H1 (cell line): ENCODE results near the gene DYRK1A. TPM values are rescaled to one million over a fixed set of nuclear protein-coding genes. Genes with fewer than 3 reads are reported as not detected.

Source experiments
- CTCF ChIA-PET: fragments of 300-600 bp; sonication (Branson Sonifier 250); formaldehyde crosslinking; loops from one replicate; lab custom pipeline; 2021; ENCODE audit not compliant: partially characterized antibody; lab: Charles Lee
- POLR2A ChIA-PET: fragments of 300-600 bp; sonication (Branson Sonifier 250); formaldehyde crosslinking; loops from one replicate; lab custom pipeline; 2021; ENCODE audit warnings: inconsistent platforms; ENCODE audit not compliant: partially characterized antibody; lab: Charles Lee
- DNase-seq, 2 experiments: peaks; one replicate each; pipeline versions ENCODE4 v3.0.0 to v3.0.0-alpha.2; 2010 to 2022; ENCODE audit warnings: low spot score in 2 of 2, low read depth in 1 of 2, mixed read lengths in 1 of 2
- FAIRE-seq: peaks from 2 replicates; lab custom pipeline; 2011; peaks lifted over from hg19 to GRCh38; lab: Jason Lieb, UNC
- H2AFZ ChIP-seq: 2 replicates; pipeline ENCODE4 v1.8.1; 2012; ENCODE audit warnings: low read length, inconsistent platforms
- H2AK5ac ChIP-seq: 2 replicates; pipeline ENCODE4 v1.6.1; 2013; ENCODE audit warnings: low read depth, low read length
- H2BK120ac ChIP-seq: replicated peaks from 2 replicates; pipeline ENCODE3; 2013; ENCODE audit warnings: low read depth, low read length, inconsistent platforms
- H2BK12ac ChIP-seq: 2 replicates; pipeline ENCODE4 v1.6.1; 2013; ENCODE audit warnings: low read depth, low read length
- H2BK15ac ChIP-seq: 2 replicates; pipeline ENCODE4 v1.6.1; 2013; ENCODE audit warnings: low read length
- H2BK20ac ChIP-seq: 2 replicates; pipeline ENCODE4 v1.6.1; 2013; ENCODE audit warnings: low read length
- H2BK5ac ChIP-seq: 2 replicates; pipeline ENCODE4 v1.6.1; 2013; ENCODE audit warnings: low read depth, low read length
- H3K14ac ChIP-seq: 2 replicates; pipeline ENCODE4 v1.6.1; 2013; ENCODE audit warnings: inconsistent platforms; ENCODE audit not compliant: insufficient read length
- H3K18ac ChIP-seq: 2 replicates; pipeline ENCODE4 v1.6.1; 2013; ENCODE audit warnings: low read length; ENCODE audit errors: extremely low read depth
- H3K23ac ChIP-seq: 2 replicates; pipeline ENCODE4 v1.6.1; 2013; ENCODE audit warnings: inconsistent platforms; ENCODE audit not compliant: insufficient read length
- H3K23me2 ChIP-seq: 2 replicates; pipeline ENCODE4 v1.6.1; 2013; ENCODE audit warnings: low read depth, low read length
- H3K27ac ChIP-seq: 2 replicates; pipeline ENCODE4 v1.6.1; 2011; ENCODE audit warnings: low read depth, low read length, inconsistent platforms
- H3K27me3 ChIP-seq, 4 experiments: replicated peaks in 1 of 4; 1 replicate in 1 of 4; 2 replicates in 3 of 4; pipeline versions ENCODE4 v1.6.1 to v1.8.1; 2011 to 2013; ENCODE audit warnings: low read length in 3 of 4, mild to moderate bottlenecking in 3 of 4, inconsistent platforms in 2 of 4, mixed read lengths in 2 of 4, moderate library complexity in 1 of 4; ENCODE audit not compliant: control insufficient read depth in 3 of 4, insufficient read depth in 3 of 4; ENCODE audit errors: extremely low read depth in 1 of 4
- H3K36me3 ChIP-seq, 4 experiments: 2 replicates each; pipeline versions ENCODE4 v1.6.1 to v1.8.1; 2011 to 2013; ENCODE audit warnings: mild to moderate bottlenecking in 4 of 4, low read length in 3 of 4, moderate library complexity in 2 of 4, control low read depth in 1 of 4, inconsistent platforms in 1 of 4; ENCODE audit not compliant: insufficient read depth in 4 of 4, control insufficient read depth in 2 of 4
- H3K4ac ChIP-seq: replicated peaks from 2 replicates; pipeline ENCODE3; 2013; ENCODE audit warnings: low read length, low read depth, mixed read lengths, inconsistent platforms; ENCODE audit not compliant: insufficient read length
- H3K4me1 ChIP-seq, 4 experiments: replicated peaks in 1 of 4; 1 replicate in 1 of 4; 2 replicates in 3 of 4; pipeline versions ENCODE4 v1.6.1 to v1.8.1; 2011 to 2013; ENCODE audit warnings: low read length in 3 of 4, inconsistent platforms in 2 of 4, mixed read lengths in 1 of 4; ENCODE audit not compliant: insufficient read depth in 4 of 4, control insufficient read depth in 3 of 4
- H3K4me2 ChIP-seq, 2 experiments: 2 replicates each; pipeline versions ENCODE4 v1.6.1 to v1.8.1; 2011 to 2013; ENCODE audit warnings: low read depth in 2 of 2, low read length in 2 of 2, control low read depth in 1 of 2, inconsistent platforms in 1 of 2, mild to moderate bottlenecking in 1 of 2; ENCODE audit not compliant: insufficient read depth in 1 of 2
- H3K4me3 ChIP-seq, 4 experiments: fragments of 200-600, 300-600 bp in 1 of 4; sonication (generic), shearing (Covaris generic), sonication (Bioruptor Twin) in 1 of 4; 2 replicates each; pipeline versions ENCODE4 v1.5.1 to v1.8.1; 2011 to 2016; ENCODE audit warnings: low read length in 4 of 4, low read depth in 3 of 4, control low read depth in 2 of 4, inconsistent platforms in 2 of 4, mild to moderate bottlenecking in 2 of 4, mixed read lengths in 1 of 4, moderate library complexity in 1 of 4; ENCODE audit not compliant: insufficient read depth in 2 of 4; ENCODE audit errors: extremely low read depth in 1 of 4
- H3K56ac ChIP-seq: replicated peaks from 2 replicates; pipeline ENCODE3; 2013; ENCODE audit warnings: low read depth, mild to moderate bottlenecking, mixed read lengths, low read length, inconsistent platforms; ENCODE audit not compliant: insufficient read length
- H3K79me1 ChIP-seq: 2 replicates; pipeline ENCODE4 v1.6.1; 2013; ENCODE audit warnings: low read depth, low read length, control low read depth
- H3K79me2 ChIP-seq, 2 experiments: 2 replicates each; pipeline versions ENCODE4 v1.6.1 to v1.8.1; 2012 to 2013; ENCODE audit warnings: low read length in 2 of 2, mild to moderate bottlenecking in 2 of 2, inconsistent platforms in 1 of 2; ENCODE audit not compliant: insufficient read depth in 2 of 2, control insufficient read depth in 1 of 2
- H3K9ac ChIP-seq, 4 experiments: replicated peaks in 1 of 4; 1 replicate in 1 of 4; 2 replicates in 3 of 4; pipeline versions ENCODE4 v1.6.1 to v1.8.1; 2011 to 2013; ENCODE audit warnings: low read depth in 3 of 4, low read length in 3 of 4, control low read depth in 2 of 4, mild to moderate bottlenecking in 2 of 4, moderate library complexity in 2 of 4, inconsistent platforms in 1 of 4; ENCODE audit errors: extremely low read depth in 1 of 4
- H3K9me3 ChIP-seq, 2 experiments: 2 replicates each; pipeline versions ENCODE4 v1.6.1 to v1.8.1; 2012 to 2013; ENCODE audit warnings: mild to moderate bottlenecking in 2 of 2, moderate library complexity in 2 of 2, control low read depth in 1 of 2, inconsistent platforms in 1 of 2, low read depth in 1 of 2, low read length in 1 of 2, mixed read lengths in 1 of 2; ENCODE audit not compliant: insufficient read depth in 2 of 2
- H4K20me1 ChIP-seq, 2 experiments: replicated peaks in 1 of 2; 2 replicates each; pipeline versions ENCODE3 to v1.8.1; 2011 to 2013; ENCODE audit warnings: inconsistent platforms in 2 of 2, low read length in 2 of 2, mild to moderate bottlenecking in 1 of 2; ENCODE audit not compliant: insufficient read depth in 2 of 2, control insufficient read depth in 1 of 2
- H4K5ac ChIP-seq: 2 replicates; pipeline ENCODE4 v1.6.1; 2013; ENCODE audit warnings: low read length, low read depth, mixed read lengths, inconsistent platforms; ENCODE audit not compliant: insufficient read length
- H4K8ac ChIP-seq: 2 replicates; pipeline ENCODE4 v1.8.0; 2013; ENCODE audit warnings: mild to moderate bottlenecking, moderate library complexity, low read length, inconsistent platforms; ENCODE audit not compliant: insufficient read depth; ENCODE audit errors: extremely low read depth
- H4K91ac ChIP-seq: replicated peaks from 2 replicates; pipeline ENCODE3; 2013; ENCODE audit warnings: low read length, mixed read lengths, inconsistent platforms; ENCODE audit not compliant: insufficient read length
- NANOG ChIP-seq: IDR thresholded peaks from 2 replicates; pipeline ENCODE4 v1.6.1; 2011; ENCODE audit warnings: low read length, low read depth, mild to moderate bottlenecking, inconsistent platforms; ENCODE audit not compliant: insufficient read depth, poor library complexity, severe bottlenecking
- SUZ12 ChIP-seq: fragments of 200-600 bp; sonication (generic); IDR thresholded peaks from 2 replicates; pipeline ENCODE4 v1.6.1; 2012; ENCODE audit warnings: mild to moderate bottlenecking, inconsistent platforms, low read length, moderate library complexity, mixed read lengths
- YY1 ChIP-seq: IDR thresholded peaks from 2 replicates; pipeline ENCODE4 v1.6.1; 2011; ENCODE audit warnings: low read depth, mild to moderate bottlenecking, low read length
- ZNF274 ChIP-seq: IDR thresholded peaks from 2 replicates; pipeline ENCODE4 v1.7.0; 2012; ENCODE audit warnings: low read length, borderline replicate concordance; ENCODE audit errors: extremely low read depth
- WGBS, 2 experiments: shearing (Covaris generic) in 1 of 2; methylation state at CpG; one replicate each; pipeline versions ENCODE4 v1.1.6 to v1.1.7; 2013 to 2015; ENCODE audit warnings: low lambda C conversion rate in 2 of 2, mixed read lengths in 2 of 2, inconsistent platforms in 1 of 2, low coverage in 1 of 2, missing lambda C conversion rate in 1 of 2; ENCODE audit not compliant: insufficient replicate concordance in 2 of 2, insufficient coverage in 1 of 2, insufficient read length in 1 of 2; ENCODE audit errors: extremely low coverage in 1 of 2, missing lambda C conversion rate in 1 of 2; 5-methylcytosine and 5-hydroxymethylcytosine counted together
- long read RNA-seq, 2 experiments: library from RNA in 1 of 2; library from capped mRNA in 1 of 2; stranded (forward); transcript quantifications; one replicate each; pipeline ENCODE4 v2.0.0, GENCODE V29; 2021; ENCODE audit warnings: inconsistent platforms in 1 of 2
- polyA minus RNA-seq, 3 experiments: library from RNA; depleted of rRNA, polyadenylated mRNA; stranded (reverse); fragments of >200 nt; gene quantifications; 1 replicate in 2 of 3; 2 replicates in 1 of 3; pipeline ENCODE4 v1.2.3, GENCODE V29; 2011
- polyA plus RNA-seq, 7 experiments: library from polyadenylated mRNA; depleted of rRNA in 3 of 7; stranded (reverse) in 5 of 7; unstranded in 2 of 7; fragments of >200 nt in 5 of 7; fragments of 200-250 nt in 2 of 7; gene quantifications; 1 replicate in 5 of 7; 2 replicates in 1 of 7; 4 replicates in 1 of 7; pipeline versions ENCODE4 v1.2.1 to v1.2.3, GENCODE V29; 2011 to 2013; ENCODE audit warnings: missing spikeins in 2 of 7, mixed read lengths in 2 of 7
- total RNA-seq: library from RNA; stranded (reverse); fragmentation: NEBNext Ultra II Directional; extraction: Animal tissue kit (Norgen Biotek cat#: 25700); gene quantifications from 2 replicates; pipeline ENCODE4 v1.2.1, GENCODE V29; 2021
- TF ChIP-seq, protein P1 (sequence below): IDR thresholded peaks from 2 replicates; pipeline ENCODE4 v1.6.1; 2011; ENCODE audit warnings: low read depth, mild to moderate bottlenecking, low read length; ENCODE audit not compliant: insufficient read depth
- TF ChIP-seq, protein P2 (sequence below): IDR thresholded peaks from 2 replicates; pipeline ENCODE4 v1.6.1; 2012; ENCODE audit warnings: inconsistent platforms

DYRK1A gene
- 61.1 and 64.4 TPM in 2 replicates for total RNA-seq
- 49.3 and 62.2 TPM in 2 replicates for polyA plus RNA-seq (2011; rRNA removed)
- 48.7 TPM for polyA plus RNA-seq (2011; cell fraction: cytosol; rRNA removed)
- 90.1 TPM for polyA plus RNA-seq (2011; cell fraction: nucleus; rRNA removed)
- 24.8 to 31.5 TPM (median 27.6 TPM) in 4 replicates for polyA plus RNA-seq (2012, experiment 1 of 2)
- polyA plus RNA-seq (2012, experiment 2 of 2) = 1.9 TPM
- 23.2 TPM for polyA plus RNA-seq (2013, experiment 1 of 2)
- polyA plus RNA-seq (2013, experiment 2 of 2) = 24.9 TPM
- polyA minus RNA-seq (2011; rRNA and poly(A)+ RNA removed) = 233 and 267 TPM in 2 replicates
- polyA minus RNA-seq (2011; cell fraction: cytosol; rRNA and poly(A)+ RNA removed) = 61.2 TPM
- polyA minus RNA-seq (2011; cell fraction: nucleus; rRNA and poly(A)+ RNA removed) = 167 TPM
- long read RNA-seq, experiment 1, full-length matches to known transcripts = 1 of 13 reads
- long read RNA-seq, experiment 1, partial matches to known transcripts = 0 of 13 reads
- long read RNA-seq, experiment 1, other reads (novel, unspliced or antisense) = 12 of 13 reads
- long read RNA-seq, experiment 2, partial matches to known transcripts = 0 of 2 reads
- long read RNA-seq, experiment 2, other reads (novel, unspliced or antisense) = 2 of 2 reads

DNA sequence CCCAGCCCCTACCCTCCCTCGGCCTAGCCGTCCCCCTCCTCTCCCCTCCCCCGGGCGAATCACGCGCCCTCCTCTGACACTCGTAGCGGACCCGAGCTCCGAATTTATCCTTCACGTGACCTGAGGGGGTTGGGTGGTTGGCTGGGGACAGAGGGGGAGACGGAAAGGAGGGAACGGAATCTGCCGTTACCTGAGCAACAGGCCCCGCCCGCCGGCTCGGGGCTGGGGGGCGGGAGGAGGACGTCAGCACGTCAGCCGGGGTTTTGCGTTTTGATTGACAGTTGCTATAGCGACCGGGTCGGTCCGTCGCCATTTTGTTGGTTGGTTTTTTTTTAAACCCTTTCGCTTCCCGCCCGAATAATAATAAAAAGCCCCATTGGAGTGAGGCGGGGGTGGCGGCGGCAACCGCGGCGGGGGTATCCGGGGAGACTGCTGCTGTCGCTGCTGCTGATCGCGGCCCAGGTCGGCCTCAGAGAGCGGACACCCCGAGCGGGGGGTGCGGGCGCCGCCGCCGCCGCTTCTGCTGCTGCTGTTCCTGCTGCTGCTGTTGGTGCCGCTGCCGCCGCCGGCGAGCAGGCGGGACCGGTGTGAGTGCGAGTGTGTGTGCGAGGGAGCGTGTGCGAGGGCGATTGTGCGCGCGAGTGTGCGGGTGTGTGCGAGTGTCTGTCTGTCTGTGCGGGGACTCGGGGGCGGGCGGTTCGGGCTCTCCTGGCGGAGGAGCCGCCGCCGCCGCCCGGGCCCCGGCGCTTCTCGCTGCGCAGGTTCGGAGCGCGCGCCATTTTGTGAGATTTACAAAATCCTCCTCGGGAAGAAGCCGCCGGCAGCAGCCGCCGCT lies at the start of gene DYRK1A:
Gene DYRK1A (plus strand): TSS at position 292 of the 835 bp plus-strand sequence. CDS start 53,602 bp downstream, outside the sequence.
- peak within 1 kb of the TSS; percentile 98 to 100 (median 98) for H3K9ac ChIP-seq
- 1% methylated on average over 27 of the region's 92 CpGs; no CpG with 5 or more reads in 1 of the 2 experiments for WGBS, 2 experiments
- TF ChIP-seq, protein P1, sequence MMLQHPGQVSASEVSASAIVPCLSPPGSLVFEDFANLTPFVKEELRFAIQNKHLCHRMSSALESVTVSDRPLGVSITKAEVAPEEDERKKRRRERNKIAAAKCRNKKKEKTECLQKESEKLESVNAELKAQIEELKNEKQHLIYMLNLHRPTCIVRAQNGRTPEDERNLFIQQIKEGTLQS = peak; percentile 94
- TF ChIP-seq NANOG (no peak), YY1 (peak; percentile 93), SUZ12 (no peak), ZNF274 (no peak)
- TF ChIP-seq, protein P2, sequence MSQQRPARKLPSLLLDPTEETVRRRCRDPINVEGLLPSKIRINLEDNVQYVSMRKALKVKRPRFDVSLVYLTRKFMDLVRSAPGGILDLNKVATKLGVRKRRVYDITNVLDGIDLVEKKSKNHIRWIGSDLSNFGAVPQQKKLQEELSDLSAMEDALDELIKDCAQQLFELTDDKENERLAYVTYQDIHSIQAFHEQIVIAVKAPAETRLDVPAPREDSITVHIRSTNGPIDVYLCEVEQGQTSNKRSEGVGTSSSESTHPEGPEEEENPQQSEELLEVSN = peak; percentile 16; the same call in 1 of the 2 replicates

More for the DNA sequence above, at the start of gene DYRK1A:
- Histone ChIP-seq H3K4ac (peak within 1 kb of the TSS; percentile 97), H3K23ac (no peak within 1 kb of the TSS), H3K79me1 (no peaks in the 10 kb centered on the region), H4K5ac (peak within 1 kb of the TSS; percentile 95), H2AK5ac (0 out of 2 replicates have a peak within 1 kb of the TSS, but pooled peaks have one; percentile 66), H3K4me2 (peak within 1 kb of the TSS; percentile 89 to 93), H3K23me2 (peaks cover 9% of the 10 kb centered on the region; the same call in 1 of the 2 replicates), H3K14ac (no peak within 1 kb of the TSS), H3K18ac (peak within 1 kb of the TSS; percentile 98), H2BK12ac (peak within 1 kb of the TSS; percentile 98), H3K27me3 (no peaks in the 10 kb centered on the region), H2BK15ac (no peak within 1 kb of the TSS; the same call in 1 of the 2 replicates), H2AFZ (peak within 1 kb of the TSS; percentile 27), H3K56ac (peak within 1 kb of the TSS; percentile 96), H2BK20ac (no peak within 1 kb of the TSS), H2BK5ac (peak within 1 kb of the TSS; percentile 99), H4K8ac (peak within 1 kb of the TSS; percentile 98), H3K79me2 (peaks cover 35 to 41% of the 10 kb centered on the region in 2 experiments), H3K4me1 (peaks cover 0 to 6% (median 0%) of the 10 kb centered on the region in 4 experiments; a peak in 2 of 7 replicates), H3K36me3 (no peaks in the 10 kb centered on the region), H2BK120ac (peak within 1 kb of the TSS; percentile 41), H3K27ac (peak within 1 kb of the TSS; percentile 97), H4K91ac (peak within 1 kb of the TSS; percentile 99), H3K4me3 (peak within 1 kb of the TSS; percentile 77 to 93 (median 84)), H4K20me1 (peaks cover 11 to 13% of the 10 kb centered on the region in 2 experiments), H3K9me3 (no peaks in the 10 kb centered on the region)
- FAIRE-seq (peak; percentile 19), DNase-seq (peak; percentile 95 to 99)
- POLR2A ChIA-PET = interaction anchor here (0.6 to 2.3 kb wide), 18 partner anchors 8 to 1200 kb away, joined by 3 to 12 read pairs (median 4); partner anchors contain the start of gene VPS26C
- CTCF ChIA-PET = no interaction called here
